ENCODE data around the gene OR52N4. TPM values are rescaled to one million over a fixed set of nuclear protein-coding genes. Genes with fewer than 3 reads are reported as not detected.

OR52N4 gene
- total and polyA plus RNA-seq, 8 donors = 0.10 TPM; not detected in 7

DNA sequence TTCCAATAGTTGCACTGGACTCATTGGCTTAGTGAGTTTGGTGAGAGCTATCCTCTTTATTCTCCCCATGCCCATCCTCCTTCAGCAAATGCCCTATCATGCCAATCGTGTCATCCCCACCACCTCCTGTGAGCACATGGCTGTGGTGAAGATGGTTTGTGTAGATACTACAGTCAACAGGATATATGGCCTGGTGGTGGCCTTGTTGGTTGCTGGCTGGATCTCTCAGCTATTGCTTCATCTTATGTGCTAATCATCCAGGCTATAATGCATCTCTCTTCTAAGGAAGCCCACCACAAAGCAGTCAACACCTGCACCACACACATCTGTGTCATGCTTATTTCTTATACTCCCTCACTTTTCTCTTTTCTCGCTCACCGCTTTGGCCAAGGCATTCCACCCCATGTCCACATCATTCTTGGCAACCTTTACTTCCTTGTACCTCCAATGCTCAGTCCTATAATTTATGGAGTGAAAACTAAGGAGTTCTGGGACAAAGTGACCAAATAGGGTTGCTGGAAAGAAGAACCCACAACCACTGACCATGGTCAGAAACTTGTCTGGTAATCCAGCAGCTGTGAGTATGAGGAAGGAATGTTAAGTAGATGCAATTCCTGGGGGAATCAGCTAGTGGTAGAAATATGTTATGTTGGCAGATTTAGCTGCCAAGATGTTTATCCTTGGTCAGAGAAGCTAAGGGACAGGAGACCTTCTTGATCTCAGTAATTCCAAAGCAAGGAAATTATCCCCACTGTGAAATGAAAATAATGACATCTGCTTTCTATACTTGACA is 34.1 kb upstream of the OR52N4 start:
- WGBS, 5 donors = 82 to 96% (median 93%) methylated on average over 3 of the region's 3 CpGs
- intact Hi-C loops (cut with DNase I; ENCODE audit: low total_unique reads) = no loop called here
- DNase-seq = no peak
- H3K36me3 ChIP-seq = no peaks in the 10 kb centered on the region
- no peaks in the 10 kb centered on the region for H3K4me1 ChIP-seq
- no peak overlapping the region for H3K4me3 ChIP-seq
- TF ChIP-seq POLR2A (IDR thresholded peaks at IDR 0.05) (no peak), POLR2AphosphoS5 (IDR thresholded peaks at IDR 0.05) (no peak), EP300 (IDR thresholded peaks at IDR 0.05) (no peak)
- TF ChIP-seq, protein P1, sequence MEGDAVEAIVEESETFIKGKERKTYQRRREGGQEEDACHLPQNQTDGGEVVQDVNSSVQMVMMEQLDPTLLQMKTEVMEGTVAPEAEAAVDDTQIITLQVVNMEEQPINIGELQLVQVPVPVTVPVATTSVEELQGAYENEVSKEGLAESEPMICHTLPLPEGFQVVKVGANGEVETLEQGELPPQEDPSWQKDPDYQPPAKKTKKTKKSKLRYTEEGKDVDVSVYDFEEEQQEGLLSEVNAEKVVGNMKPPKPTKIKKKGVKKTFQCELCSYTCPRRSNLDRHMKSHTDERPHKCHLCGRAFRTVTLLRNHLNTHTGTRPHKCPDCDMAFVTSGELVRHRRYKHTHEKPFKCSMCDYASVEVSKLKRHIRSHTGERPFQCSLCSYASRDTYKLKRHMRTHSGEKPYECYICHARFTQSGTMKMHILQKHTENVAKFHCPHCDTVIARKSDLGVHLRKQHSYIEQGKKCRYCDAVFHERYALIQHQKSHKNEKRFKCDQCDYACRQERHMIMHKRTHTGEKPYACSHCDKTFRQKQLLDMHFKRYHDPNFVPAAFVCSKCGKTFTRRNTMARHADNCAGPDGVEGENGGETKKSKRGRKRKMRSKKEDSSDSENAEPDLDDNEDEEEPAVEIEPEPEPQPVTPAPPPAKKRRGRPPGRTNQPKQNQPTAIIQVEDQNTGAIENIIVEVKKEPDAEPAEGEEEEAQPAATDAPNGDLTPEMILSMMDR (IDR thresholded peaks at IDR 0.05) = no peak
- H3K27me3 ChIP-seq = no peaks in the 10 kb centered on the region
- H3K9me3 ChIP-seq = no peaks in the 10 kb centered on the region
- H3K27ac ChIP-seq = no peak overlapping the region

DNA sequence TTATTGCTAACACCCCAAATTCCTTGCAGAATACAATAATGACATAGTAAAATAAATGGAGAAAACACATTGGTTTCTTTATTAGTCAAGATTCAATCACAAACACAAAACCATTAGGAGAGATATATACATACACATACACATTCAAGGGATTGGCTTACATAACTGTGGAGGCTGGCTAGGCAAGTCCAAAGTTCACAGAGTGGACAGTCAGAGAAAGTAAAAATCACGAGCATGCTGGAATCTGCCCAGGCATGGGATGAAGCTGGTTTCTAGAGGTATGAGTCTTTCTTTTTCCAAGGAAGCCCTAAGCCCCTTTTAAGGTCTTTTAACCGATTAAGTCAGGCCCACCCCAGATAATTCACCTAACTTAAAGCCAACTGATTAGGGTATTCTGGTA is 31.4 kb upstream of the OR52N4 start:
- TF ChIP-seq EP300 (IDR thresholded peaks at IDR 0.05) (no peak), POLR2A (IDR thresholded peaks at IDR 0.05) (no peak)
- TF ChIP-seq, protein P1 (IDR thresholded peaks at IDR 0.05) = no peak
- WGBS, 5 donors = 55 to 62% (median 58%) methylated on average over 2 of the region's 2 CpGs
- no peaks in the 10 kb centered on the region for H3K36me3 ChIP-seq
- H3K4me3 ChIP-seq = no peak overlapping the region
- DNase-seq = no peak
- H3K27ac ChIP-seq = no peak overlapping the region
- H3K27me3 ChIP-seq = no peaks in the 10 kb centered on the region
- H3K4me1 ChIP-seq = no peaks in the 10 kb centered on the region
- H3K9me3 ChIP-seq = no peaks in the 10 kb centered on the region
- intact Hi-C loops (cut with DNase I; ENCODE audit: low total_unique reads) = no loop called here

DNA sequence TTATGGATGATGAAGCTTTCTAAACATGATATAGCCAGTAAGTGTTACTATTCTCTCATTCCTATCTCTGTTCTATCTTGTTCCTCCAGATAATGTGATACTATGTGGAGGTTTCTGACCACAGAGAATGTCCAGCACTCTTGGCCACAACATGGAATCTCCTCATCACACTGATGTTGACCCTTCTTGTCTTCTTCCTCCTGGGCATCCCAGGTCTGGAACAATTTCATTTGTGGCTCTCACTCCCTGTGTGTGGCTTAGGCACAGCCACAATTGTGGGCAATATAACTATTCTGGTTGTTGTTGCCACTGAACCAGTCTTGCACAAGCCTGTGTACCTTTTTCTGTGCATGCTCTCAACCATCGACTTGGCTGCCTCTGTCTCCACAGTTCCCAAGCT is 27.7 kb upstream of the OR52N4 start:
- Histone ChIP-seq H3K9me3 (no peaks in the 10 kb centered on the region), H3K4me1 (no peaks in the 10 kb centered on the region), H3K27me3 (no peaks in the 10 kb centered on the region), H3K27ac (no peak overlapping the region), H3K36me3 (no peaks in the 10 kb centered on the region), H3K4me3 (no peak overlapping the region)
- intact Hi-C loops (cut with DNase I; ENCODE audit: low total_unique reads) = no loop called here
- DNase-seq = no peak
- TF ChIP-seq POLR2AphosphoS5 (IDR thresholded peaks at IDR 0.05) = no peak
- no peak for TF ChIP-seq POLR2A (IDR thresholded peaks at IDR 0.05)
- no peak for TF ChIP-seq EP300 (IDR thresholded peaks at IDR 0.05)
- TF ChIP-seq, protein P1 (IDR thresholded peaks at IDR 0.05) = no peak
- WGBS, 5 donors = 78 to 95% (median 88%) methylated on average over 1 of the region's 1 CpG

DNA sequence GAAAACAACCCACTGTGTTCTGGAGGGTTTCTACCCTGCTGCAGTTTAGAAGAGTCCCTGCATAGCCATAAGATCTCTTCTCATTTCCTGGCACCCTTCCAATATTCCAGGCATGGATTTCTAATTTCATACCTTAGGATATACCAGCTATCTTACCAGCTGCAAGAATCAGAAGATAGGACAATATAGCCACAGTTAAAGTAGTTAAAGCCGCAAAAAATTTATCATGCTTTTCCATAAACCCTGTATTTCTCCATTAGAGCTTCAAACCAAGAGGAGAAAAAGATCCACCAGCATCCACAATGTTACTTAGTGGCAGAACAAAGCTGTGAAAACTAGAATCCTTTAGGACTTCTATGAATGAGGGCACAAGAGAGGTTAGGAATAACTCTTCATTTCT is 26.4 kb upstream of the OR52N4 start:
- Histone ChIP-seq H3K27ac (no peak overlapping the region), H3K27me3 (no peaks in the 10 kb centered on the region), H3K4me3 (no peak overlapping the region), H3K4me1 (no peaks in the 10 kb centered on the region), H3K9me3 (no peaks in the 10 kb centered on the region), H3K36me3 (no peaks in the 10 kb centered on the region)
- no peak for DNase-seq
- 86 to 100% (median 89%) methylated on average over 1 of the region's 1 CpG for WGBS, 5 donors
- TF ChIP-seq, protein P1 (IDR thresholded peaks at IDR 0.05) = no peak
- TF ChIP-seq POLR2AphosphoS5 (IDR thresholded peaks at IDR 0.05) (no peak), POLR2A (IDR thresholded peaks at IDR 0.05) (no peak), EP300 (IDR thresholded peaks at IDR 0.05) (no peak)
- intact Hi-C loops (cut with DNase I; ENCODE audit: low total_unique reads) = no loop called here
